GM12872 (cell line): ENCODE results near the gene BMPR1B.

Experiments used
- TF ChIP-seq, protein P1 (sequence below): IDR thresholded peaks from 3 replicates; pipeline ENCODE4 v1.5.1; 2011; ENCODE audit warnings: low read depth, mild to moderate bottlenecking, low read length, moderate library complexity; ENCODE audit not compliant: insufficient read depth

Gene BMPR1B

DNA sequence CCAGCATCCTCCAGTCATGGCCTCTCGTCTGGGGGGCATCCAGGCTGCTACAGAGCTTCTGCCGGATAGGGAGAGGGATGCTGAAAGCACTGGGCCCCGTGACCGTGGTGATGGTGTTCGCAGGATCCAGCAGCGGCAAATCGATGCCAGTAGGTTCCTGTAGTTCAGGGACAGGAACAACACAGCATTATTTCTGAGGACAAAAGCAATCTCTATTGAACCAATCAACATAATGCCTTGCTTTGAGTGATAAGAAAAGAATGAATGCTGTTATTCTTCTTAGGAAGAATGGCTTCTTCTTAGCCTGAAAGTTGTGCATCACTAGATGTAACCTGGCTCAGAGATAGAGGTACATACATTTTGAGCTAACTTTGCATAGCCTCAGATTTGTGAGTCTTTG is 412.4 kb downstream of the BMPR1B start:
- TF ChIP-seq, protein P1, sequence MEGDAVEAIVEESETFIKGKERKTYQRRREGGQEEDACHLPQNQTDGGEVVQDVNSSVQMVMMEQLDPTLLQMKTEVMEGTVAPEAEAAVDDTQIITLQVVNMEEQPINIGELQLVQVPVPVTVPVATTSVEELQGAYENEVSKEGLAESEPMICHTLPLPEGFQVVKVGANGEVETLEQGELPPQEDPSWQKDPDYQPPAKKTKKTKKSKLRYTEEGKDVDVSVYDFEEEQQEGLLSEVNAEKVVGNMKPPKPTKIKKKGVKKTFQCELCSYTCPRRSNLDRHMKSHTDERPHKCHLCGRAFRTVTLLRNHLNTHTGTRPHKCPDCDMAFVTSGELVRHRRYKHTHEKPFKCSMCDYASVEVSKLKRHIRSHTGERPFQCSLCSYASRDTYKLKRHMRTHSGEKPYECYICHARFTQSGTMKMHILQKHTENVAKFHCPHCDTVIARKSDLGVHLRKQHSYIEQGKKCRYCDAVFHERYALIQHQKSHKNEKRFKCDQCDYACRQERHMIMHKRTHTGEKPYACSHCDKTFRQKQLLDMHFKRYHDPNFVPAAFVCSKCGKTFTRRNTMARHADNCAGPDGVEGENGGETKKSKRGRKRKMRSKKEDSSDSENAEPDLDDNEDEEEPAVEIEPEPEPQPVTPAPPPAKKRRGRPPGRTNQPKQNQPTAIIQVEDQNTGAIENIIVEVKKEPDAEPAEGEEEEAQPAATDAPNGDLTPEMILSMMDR: no peak

DNA sequence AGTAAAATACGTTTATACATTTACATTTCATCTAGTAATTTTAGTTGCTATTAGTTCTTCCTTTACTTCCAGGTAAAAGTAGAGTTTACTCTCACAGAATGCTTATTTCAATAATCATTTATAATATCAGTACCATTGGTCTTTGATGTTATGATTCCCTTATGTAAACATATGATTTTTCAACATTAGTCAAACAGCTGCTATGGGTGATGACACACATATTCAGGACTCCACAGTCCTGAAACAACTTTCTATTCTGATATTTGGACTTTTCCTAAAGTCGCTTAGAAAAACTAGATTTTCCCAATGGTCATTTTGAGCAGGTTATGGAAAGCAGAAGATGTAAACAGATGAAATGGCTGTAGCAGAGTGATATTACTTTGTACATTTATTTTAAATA is 421.2 kb downstream of the BMPR1B start:
- TF ChIP-seq, protein P1: no peak

DNA sequence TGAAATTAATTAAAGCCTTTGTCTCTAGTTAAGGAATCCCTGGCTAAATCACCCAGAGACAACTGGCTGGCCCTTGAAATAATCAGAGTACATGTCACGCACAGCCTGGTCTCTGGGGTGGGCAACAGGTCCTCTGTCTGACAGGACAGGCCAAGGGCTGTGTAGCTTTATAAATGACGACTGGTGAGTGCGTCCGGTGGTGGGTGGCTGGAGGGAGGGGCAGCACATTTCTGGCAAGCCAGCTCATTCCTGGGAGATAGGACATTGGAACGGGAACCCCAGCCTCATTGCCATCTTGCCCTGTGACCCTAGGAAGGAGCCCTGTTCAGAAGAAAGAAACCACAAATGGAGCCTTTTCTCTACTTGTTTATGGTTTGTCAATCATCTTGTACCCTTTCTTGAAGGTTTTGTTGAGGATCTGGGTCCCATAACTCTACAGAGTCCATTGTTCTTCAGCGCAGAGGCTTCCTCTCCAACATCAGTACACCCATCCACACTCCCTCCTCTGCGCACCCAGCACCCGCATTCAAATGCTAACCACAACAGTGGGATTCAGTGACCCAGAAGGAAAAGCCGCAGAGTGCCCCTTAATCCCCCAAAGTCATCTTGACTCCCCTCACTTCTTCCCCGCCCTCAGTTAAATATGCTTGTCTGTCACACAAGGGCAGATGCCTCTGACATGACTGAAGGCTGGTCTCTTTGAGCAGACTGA is 422.9 kb downstream of the BMPR1B start:
- TF ChIP-seq, protein P1: no peak

DNA sequence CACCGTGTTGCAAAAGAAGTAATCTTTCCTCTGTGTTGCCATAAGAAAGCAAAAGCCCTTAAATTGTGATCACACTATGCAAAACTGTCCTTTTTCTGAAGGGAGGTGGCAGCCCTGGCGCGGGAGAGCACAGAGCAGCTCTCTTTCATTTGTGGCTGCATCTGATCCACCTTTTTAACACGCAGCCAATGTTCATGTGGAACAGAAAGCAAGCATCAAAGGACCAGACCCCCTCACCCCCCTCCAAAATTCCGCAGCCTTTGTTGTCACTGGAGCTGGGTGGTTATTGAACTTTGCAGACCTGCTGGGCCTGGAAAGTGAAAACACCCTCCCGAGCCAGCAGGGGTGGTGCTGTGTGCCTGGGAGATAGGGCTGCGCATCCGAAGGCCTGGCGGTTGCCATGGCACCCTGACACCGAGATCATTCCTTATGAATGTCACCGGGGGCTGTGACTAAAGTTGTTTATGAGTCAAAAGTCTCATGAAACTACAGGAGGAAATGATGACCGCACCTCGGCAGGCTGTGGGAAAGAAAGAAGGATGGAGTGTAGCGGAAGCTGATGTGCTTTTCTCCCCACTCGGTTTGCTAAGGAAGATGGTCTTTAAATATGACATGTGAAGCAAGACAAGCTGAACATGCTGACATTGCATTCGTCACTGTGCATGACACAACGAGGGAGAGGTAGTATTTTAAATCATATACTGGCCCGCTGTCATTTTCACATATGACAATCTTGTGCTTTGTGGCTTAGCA is 423.7 kb downstream of the BMPR1B start:
- TF ChIP-seq, protein P1: no peak

DNA sequence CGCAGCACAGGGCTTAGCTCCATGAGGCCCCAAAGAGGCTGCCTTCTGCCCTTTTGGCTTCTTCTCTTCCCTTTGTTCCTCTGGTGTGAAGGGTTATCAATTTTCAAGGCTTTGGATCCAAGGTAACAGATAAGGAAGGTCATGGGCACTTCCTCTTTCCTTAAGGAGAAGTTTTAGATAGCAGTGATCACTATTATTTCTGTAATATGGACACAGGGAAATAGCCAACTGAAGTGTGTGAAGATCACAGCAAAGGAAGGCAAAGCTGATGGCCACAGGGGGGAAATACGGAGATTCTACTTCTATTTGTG is 424.2 kb downstream of the BMPR1B start:
- TF ChIP-seq, protein P1: no peak

DNA sequence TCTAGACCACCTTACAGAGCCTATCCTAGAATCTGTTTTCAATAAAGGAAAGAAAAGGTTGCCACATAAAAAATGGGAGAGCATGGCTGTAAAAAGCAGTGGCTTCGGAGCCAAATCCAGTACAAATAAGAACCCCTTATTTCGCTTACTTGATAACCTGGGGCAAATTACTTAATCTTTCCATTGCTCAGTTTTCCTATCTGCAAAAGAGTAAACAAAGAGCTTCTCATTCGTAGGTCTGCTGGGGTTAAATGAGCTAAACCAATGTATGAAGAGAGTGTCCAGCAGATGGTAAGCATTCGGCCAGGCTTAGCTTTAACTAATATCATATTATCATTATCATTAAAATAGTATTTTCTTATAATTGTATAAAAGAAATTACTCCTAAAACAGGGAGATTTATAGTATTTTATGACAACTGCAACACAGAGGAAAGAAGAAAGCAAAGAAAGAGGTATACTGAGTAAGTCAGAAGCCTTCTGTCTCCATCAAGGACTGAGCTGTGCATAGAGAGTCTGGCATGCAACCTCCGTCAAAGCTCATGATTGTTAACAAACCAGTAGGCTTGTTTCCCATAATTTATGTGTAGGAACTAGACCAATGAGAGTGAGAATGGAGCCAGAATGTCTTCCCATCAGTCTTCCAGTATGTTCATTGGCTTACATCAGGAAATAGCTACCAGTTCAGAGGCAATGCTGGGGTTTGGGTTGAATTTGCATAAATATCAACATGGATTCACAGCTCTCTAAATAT is 426.1 kb downstream of the BMPR1B start:
- TF ChIP-seq, protein P1: no peak

GRCh38 chr4:95186666-95187065 is 428.9 kb downstream of the BMPR1B start:
- TF ChIP-seq, protein P1: no peak
